HL-60 (cell line): ENCODE data around the gene SNX27.

ENCODE experiments used
- DNase-seq, 2 experiments: peaks; one replicate each; pipeline ENCODE4 v3.0.0-alpha.2; 2010 to 2020; ENCODE audit warnings: low read depth in 1 of 2, low spot score in 1 of 2
- H3K27ac ChIP-seq: fragments of 250-450 bp; sonication (Bioruptor Pico); replicated peaks from 2 replicates; pipeline ENCODE4 v1.5.1; 2020; ENCODE audit warnings: mild to moderate bottlenecking, moderate library complexity
- H3K27me3 ChIP-seq: fragments of 250-450 bp; sonication (Bioruptor Pico); 2 replicates; pipeline ENCODE4 v1.5.1; 2021; ENCODE audit warnings: mild to moderate bottlenecking, moderate library complexity; ENCODE audit not compliant: insufficient read depth, poor library complexity, severe bottlenecking
- H3K4me3 ChIP-seq: replicated peaks from 2 replicates; pipeline ENCODE4 v1.5.1; 2011; ENCODE audit warnings: mild to moderate bottlenecking, control low read depth, low read length; ENCODE audit not compliant: insufficient read depth
- GABPA ChIP-seq: IDR thresholded peaks from 2 replicates; pipeline ENCODE4 v1.6.1; 2012; ENCODE audit warnings: low read depth
- POLR2AphosphoS5 ChIP-seq: IDR thresholded peaks from 2 replicates; pipeline ENCODE4 v1.6.1; 2012; ENCODE audit warnings: low read depth
- SPI1 ChIP-seq: IDR thresholded peaks from 2 replicates; pipeline ENCODE4 v1.6.1; 2012; ENCODE audit warnings: low read depth, mild to moderate bottlenecking, borderline replicate concordance
- TF ChIP-seq, protein P1 (sequence below): IDR thresholded peaks from 2 replicates; pipeline ENCODE4 v1.6.1; 2012; ENCODE audit warnings: low read depth; ENCODE audit not compliant: insufficient replicate concordance
- TF ChIP-seq, protein P2 (sequence below): IDR thresholded peaks from one replicate; pipeline ENCODE4 v1.5.1; 2011; ENCODE audit warnings: low read length, control low read depth, inconsistent platforms; ENCODE audit not compliant: insufficient read depth

The SNX27 gene

GRCh38 chr1:151723726-151724370, 112.0 kb downstream of the SNX27 start:
- H3K27me3 ChIP-seq, result peaks cover 35% of the 10 kb centered on the region
- no peak for DNase-seq
- TF ChIP-seq POLR2AphosphoS5, result no peak
- TF ChIP-seq, protein P1, sequence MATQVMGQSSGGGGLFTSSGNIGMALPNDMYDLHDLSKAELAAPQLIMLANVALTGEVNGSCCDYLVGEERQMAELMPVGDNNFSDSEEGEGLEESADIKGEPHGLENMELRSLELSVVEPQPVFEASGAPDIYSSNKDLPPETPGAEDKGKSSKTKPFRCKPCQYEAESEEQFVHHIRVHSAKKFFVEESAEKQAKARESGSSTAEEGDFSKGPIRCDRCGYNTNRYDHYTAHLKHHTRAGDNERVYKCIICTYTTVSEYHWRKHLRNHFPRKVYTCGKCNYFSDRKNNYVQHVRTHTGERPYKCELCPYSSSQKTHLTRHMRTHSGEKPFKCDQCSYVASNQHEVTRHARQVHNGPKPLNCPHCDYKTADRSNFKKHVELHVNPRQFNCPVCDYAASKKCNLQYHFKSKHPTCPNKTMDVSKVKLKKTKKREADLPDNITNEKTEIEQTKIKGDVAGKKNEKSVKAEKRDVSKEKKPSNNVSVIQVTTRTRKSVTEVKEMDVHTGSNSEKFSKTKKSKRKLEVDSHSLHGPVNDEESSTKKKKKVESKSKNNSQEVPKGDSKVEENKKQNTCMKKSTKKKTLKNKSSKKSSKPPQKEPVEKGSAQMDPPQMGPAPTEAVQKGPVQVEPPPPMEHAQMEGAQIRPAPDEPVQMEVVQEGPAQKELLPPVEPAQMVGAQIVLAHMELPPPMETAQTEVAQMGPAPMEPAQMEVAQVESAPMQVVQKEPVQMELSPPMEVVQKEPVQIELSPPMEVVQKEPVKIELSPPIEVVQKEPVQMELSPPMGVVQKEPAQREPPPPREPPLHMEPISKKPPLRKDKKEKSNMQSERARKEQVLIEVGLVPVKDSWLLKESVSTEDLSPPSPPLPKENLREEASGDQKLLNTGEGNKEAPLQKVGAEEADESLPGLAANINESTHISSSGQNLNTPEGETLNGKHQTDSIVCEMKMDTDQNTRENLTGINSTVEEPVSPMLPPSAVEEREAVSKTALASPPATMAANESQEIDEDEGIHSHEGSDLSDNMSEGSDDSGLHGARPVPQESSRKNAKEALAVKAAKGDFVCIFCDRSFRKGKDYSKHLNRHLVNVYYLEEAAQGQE, result no peak
- no peak for TF ChIP-seq GABPA
- TF ChIP-seq, protein P2, sequence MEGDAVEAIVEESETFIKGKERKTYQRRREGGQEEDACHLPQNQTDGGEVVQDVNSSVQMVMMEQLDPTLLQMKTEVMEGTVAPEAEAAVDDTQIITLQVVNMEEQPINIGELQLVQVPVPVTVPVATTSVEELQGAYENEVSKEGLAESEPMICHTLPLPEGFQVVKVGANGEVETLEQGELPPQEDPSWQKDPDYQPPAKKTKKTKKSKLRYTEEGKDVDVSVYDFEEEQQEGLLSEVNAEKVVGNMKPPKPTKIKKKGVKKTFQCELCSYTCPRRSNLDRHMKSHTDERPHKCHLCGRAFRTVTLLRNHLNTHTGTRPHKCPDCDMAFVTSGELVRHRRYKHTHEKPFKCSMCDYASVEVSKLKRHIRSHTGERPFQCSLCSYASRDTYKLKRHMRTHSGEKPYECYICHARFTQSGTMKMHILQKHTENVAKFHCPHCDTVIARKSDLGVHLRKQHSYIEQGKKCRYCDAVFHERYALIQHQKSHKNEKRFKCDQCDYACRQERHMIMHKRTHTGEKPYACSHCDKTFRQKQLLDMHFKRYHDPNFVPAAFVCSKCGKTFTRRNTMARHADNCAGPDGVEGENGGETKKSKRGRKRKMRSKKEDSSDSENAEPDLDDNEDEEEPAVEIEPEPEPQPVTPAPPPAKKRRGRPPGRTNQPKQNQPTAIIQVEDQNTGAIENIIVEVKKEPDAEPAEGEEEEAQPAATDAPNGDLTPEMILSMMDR, result no peak
- no peak for TF ChIP-seq SPI1
- H3K4me3 ChIP-seq, result no peak overlapping the region
- no peak overlapping the region for H3K27ac ChIP-seq

DNA sequence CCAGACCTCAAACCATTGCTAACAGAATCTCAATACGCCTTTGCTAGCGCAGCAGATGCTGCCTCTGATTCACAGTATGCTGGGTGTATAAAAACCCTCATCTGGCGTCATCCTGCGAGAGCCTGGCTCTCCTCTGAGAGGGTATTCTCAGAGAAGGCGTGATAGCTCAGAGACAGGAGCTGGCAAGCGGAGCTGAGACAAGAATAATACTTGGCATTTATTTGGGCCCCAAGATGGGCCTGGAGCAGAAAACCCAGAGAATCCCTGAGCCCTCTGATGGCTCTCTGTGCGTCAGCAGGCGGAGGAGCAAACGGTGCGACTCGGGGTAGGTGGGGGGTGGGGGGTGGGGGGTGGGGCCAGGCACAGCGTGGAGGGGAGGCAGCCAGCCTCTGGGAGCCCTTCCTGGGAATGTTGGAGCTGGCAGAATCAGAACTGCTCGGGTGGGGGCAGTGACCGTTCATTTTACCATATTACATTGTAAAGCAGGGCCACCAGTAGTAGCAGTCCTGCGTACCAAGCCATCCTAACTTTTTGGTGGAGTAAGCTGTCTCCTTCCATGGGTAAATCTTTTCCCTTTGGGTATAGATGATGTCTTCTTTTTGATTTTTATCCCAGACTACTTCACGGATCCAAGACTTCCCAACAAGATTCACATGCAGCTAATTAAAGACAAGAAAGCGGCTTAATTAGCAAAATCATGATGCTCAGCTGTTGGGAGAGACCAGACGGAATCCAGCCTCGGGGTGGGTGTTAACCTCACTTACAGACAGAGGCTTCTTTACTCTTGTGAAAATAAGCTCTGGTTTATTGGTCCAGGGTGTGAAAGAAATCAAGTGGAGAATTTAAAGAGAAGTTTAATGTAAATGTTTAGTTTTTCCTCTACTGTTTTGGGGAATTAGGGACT, 116.6 kb downstream of the SNX27 start:
- H3K27me3 ChIP-seq, result peaks cover 8% of the 10 kb centered on the region
- TF ChIP-seq SPI1, result no peak
- no peak for TF ChIP-seq POLR2AphosphoS5
- no peak for TF ChIP-seq GABPA
- TF ChIP-seq, protein P2, result no peak
- TF ChIP-seq, protein P1, result no peak
- no peak overlapping the region for H3K27ac ChIP-seq
- no peak overlapping the region for H3K4me3 ChIP-seq
- DNase-seq, result no peak

GRCh38 chr1:151729157-151729965, 117.5 kb downstream of the SNX27 start:
- no peak for TF ChIP-seq POLR2AphosphoS5
- no peak for TF ChIP-seq GABPA
- no peak for TF ChIP-seq SPI1
- TF ChIP-seq, protein P2, result no peak
- TF ChIP-seq, protein P1, result no peak
- no peak overlapping the region for H3K4me3 ChIP-seq
- H3K27me3 ChIP-seq, result peaks cover 2% of the 10 kb centered on the region
- no peak overlapping the region for H3K27ac ChIP-seq
- DNase-seq, result no peak
